ENCODE data around the gene USP5.
"Not testable (repeated sequence)": the region's sequence is repeated elsewhere in the genome, so short reads cannot be mapped to it uniquely, and the experiment has no call there.

GRCh38 chr12:6874015-6874368 is 22.0 kb downstream of the USP5 start:
- TF ChIP-seq POLR2AphosphoS5, CTCF (IDR thresholded peaks at IDR 0.05): not testable (repeated sequence)

All from breast epithelium (tissue), 3 donors.